ENCODE results near the gene LRP1B.

- TF ChIP-seq, protein P1, sequence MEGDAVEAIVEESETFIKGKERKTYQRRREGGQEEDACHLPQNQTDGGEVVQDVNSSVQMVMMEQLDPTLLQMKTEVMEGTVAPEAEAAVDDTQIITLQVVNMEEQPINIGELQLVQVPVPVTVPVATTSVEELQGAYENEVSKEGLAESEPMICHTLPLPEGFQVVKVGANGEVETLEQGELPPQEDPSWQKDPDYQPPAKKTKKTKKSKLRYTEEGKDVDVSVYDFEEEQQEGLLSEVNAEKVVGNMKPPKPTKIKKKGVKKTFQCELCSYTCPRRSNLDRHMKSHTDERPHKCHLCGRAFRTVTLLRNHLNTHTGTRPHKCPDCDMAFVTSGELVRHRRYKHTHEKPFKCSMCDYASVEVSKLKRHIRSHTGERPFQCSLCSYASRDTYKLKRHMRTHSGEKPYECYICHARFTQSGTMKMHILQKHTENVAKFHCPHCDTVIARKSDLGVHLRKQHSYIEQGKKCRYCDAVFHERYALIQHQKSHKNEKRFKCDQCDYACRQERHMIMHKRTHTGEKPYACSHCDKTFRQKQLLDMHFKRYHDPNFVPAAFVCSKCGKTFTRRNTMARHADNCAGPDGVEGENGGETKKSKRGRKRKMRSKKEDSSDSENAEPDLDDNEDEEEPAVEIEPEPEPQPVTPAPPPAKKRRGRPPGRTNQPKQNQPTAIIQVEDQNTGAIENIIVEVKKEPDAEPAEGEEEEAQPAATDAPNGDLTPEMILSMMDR (IDR thresholded peaks at IDR 0.05): no peak
- TF ChIP-seq POLR2A (IDR thresholded peaks at IDR 0.05): no peak
Observed at GRCh38 chr2:141482697-141483096, 648.1 kb downstream of the LRP1B start.

Measured in right lobe of liver (tissue), 4 donors.